ENCODE results near the gene FBXO27. TPM values are rescaled to one million over a fixed set of nuclear protein-coding genes. Genes with fewer than 3 reads are reported as not detected.
"Not testable (repeated sequence)": the region's sequence is repeated elsewhere in the genome, so short reads cannot be mapped to it uniquely, and the experiment has no call there.

Gene FBXO27
- polyA plus RNA-seq, 1 donor from 2014 or later = 2.7 TPM

DNA sequence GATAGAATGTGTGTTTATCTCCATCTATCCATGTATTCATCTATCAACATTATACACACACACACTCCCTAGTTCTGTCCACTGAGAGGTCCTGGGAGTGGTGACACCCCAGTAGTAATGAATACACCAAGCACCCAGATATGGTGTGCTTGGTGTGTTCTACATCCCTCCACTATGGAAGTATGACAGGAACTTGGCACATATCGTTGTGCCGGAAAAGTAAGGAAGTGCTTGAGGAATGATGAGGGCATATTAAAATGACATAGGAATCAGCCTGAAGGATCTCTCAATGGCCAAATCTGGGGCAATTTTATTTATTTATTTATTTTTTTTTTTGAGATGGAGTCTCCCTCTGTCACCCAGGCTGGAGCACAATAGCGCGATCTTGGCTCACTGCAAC, 28.6 kb downstream of the FBXO27 start:
- Histone ChIP-seq H3F3A (ENCODE audit: insufficient read depth, low read length, poor library complexity, severe bottlenecking) (no peaks in the 10 kb centered on the region), H3K9ac (ENCODE audit: low read length) (no peak overlapping the region), H3K79me2 (replicated peaks; ENCODE audit: insufficient read depth, low read length) (no peaks in the 10 kb centered on the region), H3K27me3 (ENCODE audit: insufficient read depth, low read depth, low read length) (no peaks in the 10 kb centered on the region), H3K9me3 (ENCODE audit: low read length) (no peaks in the 10 kb centered on the region), H4K20me1 (ENCODE audit: insufficient read depth) (no peaks in the 10 kb centered on the region), H3K9me2 (ENCODE audit: insufficient read depth, low read length) (no peaks in the 10 kb centered on the region), H3K4me2 (ENCODE audit: low read length) (no peak overlapping the region), H2AFZ (ENCODE audit: low read depth, low read length) (no peak overlapping the region), H3K4me3 (ENCODE audit: low read length) (no peak overlapping the region), H3K36me3 (ENCODE audit: insufficient read depth, low read length) (no peaks in the 10 kb centered on the region), H3K27ac (ENCODE audit: low read length) (no peak overlapping the region)
- no peak for TF ChIP-seq SMC3 (conservative IDR thresholded peaks at IDR 0.05; ENCODE audit: poor library complexity)
- TF ChIP-seq TAF1 (IDR thresholded peaks at IDR 0.05; ENCODE audit: low read depth) = no peak
- TF ChIP-seq RAD21 (conservative IDR thresholded peaks at IDR 0.05) = no peak
- TF ChIP-seq, protein P1, sequence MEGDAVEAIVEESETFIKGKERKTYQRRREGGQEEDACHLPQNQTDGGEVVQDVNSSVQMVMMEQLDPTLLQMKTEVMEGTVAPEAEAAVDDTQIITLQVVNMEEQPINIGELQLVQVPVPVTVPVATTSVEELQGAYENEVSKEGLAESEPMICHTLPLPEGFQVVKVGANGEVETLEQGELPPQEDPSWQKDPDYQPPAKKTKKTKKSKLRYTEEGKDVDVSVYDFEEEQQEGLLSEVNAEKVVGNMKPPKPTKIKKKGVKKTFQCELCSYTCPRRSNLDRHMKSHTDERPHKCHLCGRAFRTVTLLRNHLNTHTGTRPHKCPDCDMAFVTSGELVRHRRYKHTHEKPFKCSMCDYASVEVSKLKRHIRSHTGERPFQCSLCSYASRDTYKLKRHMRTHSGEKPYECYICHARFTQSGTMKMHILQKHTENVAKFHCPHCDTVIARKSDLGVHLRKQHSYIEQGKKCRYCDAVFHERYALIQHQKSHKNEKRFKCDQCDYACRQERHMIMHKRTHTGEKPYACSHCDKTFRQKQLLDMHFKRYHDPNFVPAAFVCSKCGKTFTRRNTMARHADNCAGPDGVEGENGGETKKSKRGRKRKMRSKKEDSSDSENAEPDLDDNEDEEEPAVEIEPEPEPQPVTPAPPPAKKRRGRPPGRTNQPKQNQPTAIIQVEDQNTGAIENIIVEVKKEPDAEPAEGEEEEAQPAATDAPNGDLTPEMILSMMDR (IDR thresholded peaks at IDR 0.05; ENCODE audit: poor library complexity, severe bottlenecking) = no peak
- no peak for TF ChIP-seq MXI1 (conservative IDR thresholded peaks at IDR 0.05; ENCODE audit: poor library complexity, severe bottlenecking)

DNA sequence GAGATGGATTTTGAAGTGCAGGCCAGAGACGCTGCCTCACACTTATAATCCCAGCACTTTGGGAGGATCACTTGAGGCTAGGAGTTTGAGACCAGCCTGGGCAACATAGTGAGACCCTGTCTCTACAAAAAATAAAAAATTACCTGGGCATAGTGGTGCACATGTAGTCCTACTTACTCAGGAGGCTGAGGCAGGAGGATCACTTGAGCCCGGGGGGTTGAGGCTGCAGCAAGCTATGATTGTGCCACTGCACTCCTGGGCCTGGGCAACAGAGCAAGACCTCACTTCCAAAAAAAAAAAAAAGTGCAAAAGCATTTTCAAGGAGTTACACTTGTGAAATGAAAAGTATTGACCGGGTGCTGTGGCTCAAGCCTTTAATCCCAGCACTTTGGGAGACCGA, 29.2 kb downstream of the FBXO27 start:
- H3K27me3 ChIP-seq (ENCODE audit: insufficient read depth, low read depth, low read length) = no peaks in the 10 kb centered on the region
- H3K4me3 ChIP-seq (ENCODE audit: low read length) = no peak overlapping the region
- H3K9me2 ChIP-seq (ENCODE audit: insufficient read depth, low read length) = no peaks in the 10 kb centered on the region
- no peak overlapping the region for H3K27ac ChIP-seq (ENCODE audit: low read length)
- no peak overlapping the region for H3K4me2 ChIP-seq (ENCODE audit: low read length)
- H3K79me2 ChIP-seq (replicated peaks; ENCODE audit: insufficient read depth, low read length) = no peaks in the 10 kb centered on the region
- TF ChIP-seq EZH2 (IDR thresholded peaks at IDR 0.05; ENCODE audit: borderline replicate concordance, insufficient read depth, low read length, poor library complexity, severe bottlenecking) (no peak), EP300 (conservative IDR thresholded peaks at IDR 0.05; ENCODE audit: poor library complexity, severe bottlenecking) (no peak), SMC3 (conservative IDR thresholded peaks at IDR 0.05; ENCODE audit: poor library complexity) (no peak)
- TF ChIP-seq, protein P1 (IDR thresholded peaks at IDR 0.05; ENCODE audit: poor library complexity, severe bottlenecking) = no peak
- H3K36me3 ChIP-seq (ENCODE audit: insufficient read depth, low read length) = no peaks in the 10 kb centered on the region
- no peak overlapping the region for H3K9ac ChIP-seq (ENCODE audit: low read length)
- no peak overlapping the region for H2AFZ ChIP-seq (ENCODE audit: low read depth, low read length)
- H3F3A ChIP-seq (ENCODE audit: insufficient read depth, low read length, poor library complexity, severe bottlenecking) = no peaks in the 10 kb centered on the region
- no peaks in the 10 kb centered on the region for H4K20me1 ChIP-seq (ENCODE audit: insufficient read depth)
- no peaks in the 10 kb centered on the region for H3K9me3 ChIP-seq (ENCODE audit: low read length)

DNA sequence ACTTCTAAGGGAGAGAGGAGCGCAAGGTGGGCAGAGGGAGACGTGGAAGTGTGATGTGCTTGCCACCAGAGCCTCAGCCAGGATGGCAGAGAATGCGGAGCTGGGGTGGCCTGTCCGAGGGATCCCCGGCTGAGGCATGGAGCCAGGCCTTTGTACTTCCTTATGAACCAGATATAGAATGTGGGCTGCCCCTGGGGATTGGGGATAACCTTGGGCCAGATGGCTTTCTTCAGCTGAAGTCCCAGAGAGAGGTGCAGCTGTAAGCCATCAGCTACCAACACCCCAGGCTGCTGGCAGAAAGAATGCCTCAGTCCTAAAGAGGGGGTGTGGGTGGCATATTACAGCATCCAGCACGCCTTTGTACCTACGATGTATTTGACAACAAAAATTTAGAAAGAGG, 31.3 kb downstream of the FBXO27 start:
- no peak for TF ChIP-seq MXI1 (conservative IDR thresholded peaks at IDR 0.05; ENCODE audit: poor library complexity, severe bottlenecking)
- Histone ChIP-seq H3K27ac (ENCODE audit: low read length) (no peak overlapping the region), H3K9ac (ENCODE audit: low read length) (no peak overlapping the region), H3K9me3 (ENCODE audit: low read length) (no peaks in the 10 kb centered on the region), H3K79me2 (replicated peaks; ENCODE audit: insufficient read depth, low read length) (no peaks in the 10 kb centered on the region), H3K4me2 (ENCODE audit: low read length) (no peak overlapping the region), H3F3A (ENCODE audit: insufficient read depth, low read length, poor library complexity, severe bottlenecking) (no peaks in the 10 kb centered on the region), H4K20me1 (ENCODE audit: insufficient read depth) (no peaks in the 10 kb centered on the region), H3K4me3 (ENCODE audit: low read length) (no peak overlapping the region), H3K27me3 (ENCODE audit: insufficient read depth, low read depth, low read length) (no peaks in the 10 kb centered on the region), H3K9me2 (ENCODE audit: insufficient read depth, low read length) (no peaks in the 10 kb centered on the region), H2AFZ (ENCODE audit: low read depth, low read length) (no peak overlapping the region), H3K36me3 (ENCODE audit: insufficient read depth, low read length) (no peaks in the 10 kb centered on the region)

DNA sequence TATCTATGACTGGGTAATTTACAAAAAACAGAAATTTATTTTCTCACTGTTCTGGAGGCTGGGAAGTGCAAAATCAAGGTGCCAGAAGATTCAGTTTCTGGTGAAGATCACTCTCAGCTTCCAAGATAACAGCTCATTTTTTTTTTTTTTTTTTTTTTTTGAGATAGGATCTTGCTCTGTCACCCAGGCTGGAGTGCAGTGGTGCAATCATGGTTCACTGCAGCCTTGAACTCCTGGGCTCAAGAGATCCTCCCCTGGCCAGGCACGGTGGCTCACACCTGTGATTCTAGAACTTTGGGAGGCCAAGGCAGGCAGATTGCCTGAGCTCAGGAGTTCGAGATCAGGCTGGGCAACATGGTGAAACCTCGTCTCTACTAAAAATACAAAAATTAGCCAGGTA, 34.8 kb downstream of the FBXO27 start:
- not testable (repeated sequence) for H3K4me2 ChIP-seq (ENCODE audit: low read length); H3K9me2 ChIP-seq (ENCODE audit: insufficient read depth, low read length); H3K4me3 ChIP-seq (ENCODE audit: low read length); H3F3A ChIP-seq (ENCODE audit: insufficient read depth, low read length, poor library complexity, severe bottlenecking); H4K20me1 ChIP-seq (ENCODE audit: insufficient read depth); H3K27me3 ChIP-seq (ENCODE audit: insufficient read depth, low read depth, low read length); H3K79me2 ChIP-seq (replicated peaks; ENCODE audit: insufficient read depth, low read length); H3K27ac ChIP-seq (ENCODE audit: low read length); H3K9me3 ChIP-seq (ENCODE audit: low read length); H3K9ac ChIP-seq (ENCODE audit: low read length); H3K36me3 ChIP-seq (ENCODE audit: insufficient read depth, low read length); H2AFZ ChIP-seq (ENCODE audit: low read depth, low read length)

Measured in neural cell (in vitro differentiated cells).